NCI-H82 treated with DMSO at 0.1 percent for 48 hours (cell line): ENCODE data around the gene DAP.

ENCODE experiments used
- DNase-seq: peaks from one replicate; lab custom pipeline; 2025; ENCODE audit not compliant: unreplicated experiment; lab: John Stamatoyannopoulos, UW

DAP gene

GRCh38 chr5:10695055-10695649 lies 65.9 kb downstream of the DAP start:
- no peak for DNase-seq

- DNase-seq = no peak
Measured at GRCh38 chr5:10691826-10692785, 68.9 kb downstream of the DAP start.

GRCh38 chr5:10690460-10691440 lies 70.3 kb downstream of the DAP start:
- no peak for DNase-seq

GRCh38 chr5:10689391-10690081 lies 71.5 kb downstream of the DAP start:
- no peak for DNase-seq

- no peak for DNase-seq
Measured at GRCh38 chr5:10688651-10689171, 72.3 kb downstream of the DAP start.

- DNase-seq = no peak
Measured at GRCh38 chr5:10686890-10687289, 74.1 kb downstream of the DAP start.

GRCh38 chr5:10685115-10685521 lies 75.9 kb downstream of the DAP start:
- no peak for DNase-seq

- no peak for DNase-seq
Measured at GRCh38 chr5:10684303-10685086, 76.5 kb downstream of the DAP start.

- DNase-seq = no peak
Measured at GRCh38 chr5:10682801-10683525, 78.1 kb downstream of the DAP start.

GRCh38 chr5:10681731-10682679 lies 79.0 kb downstream of the DAP start:
- DNase-seq = no peak

GRCh38 chr5:10680876-10681481 lies 80.1 kb downstream of the DAP start:
- DNase-seq = no peak

- no peak for DNase-seq
Measured at GRCh38 chr5:10679336-10679988, 81.6 kb downstream of the DAP start.

GRCh38 chr5:10678244-10678643 lies 82.8 kb downstream of the DAP start:
- DNase-seq = no peak

GRCh38 chr5:10677533-10677932 lies 83.5 kb downstream of the DAP start:
- DNase-seq = no peak

GRCh38 chr5:10676946-10677345 lies 84.1 kb downstream of the DAP start:
- no peak for DNase-seq

- DNase-seq = no peak
Measured at GRCh38 chr5:10676224-10676623, 84.8 kb downstream of the DAP start.

- DNase-seq = no peak
Measured at GRCh38 chr5:10675177-10675700, 85.8 kb downstream of the DAP start.
